AG20443 (cell line): ENCODE data around the gene SERGEF.
"Not testable (repeated sequence)": the region's sequence is repeated elsewhere in the genome, so short reads cannot be mapped to it uniquely, and the experiment has no call there.

ENCODE experiments used
- DNase-seq: peaks from one replicate; pipeline ENCODE4 v3.0.0; 2012; ENCODE audit warnings: low spot score, mixed read lengths

SERGEF gene

GRCh38 chr11:17907046-17907445, 105.8 kb downstream of the SERGEF start:
- DNase-seq, result no peak

DNA sequence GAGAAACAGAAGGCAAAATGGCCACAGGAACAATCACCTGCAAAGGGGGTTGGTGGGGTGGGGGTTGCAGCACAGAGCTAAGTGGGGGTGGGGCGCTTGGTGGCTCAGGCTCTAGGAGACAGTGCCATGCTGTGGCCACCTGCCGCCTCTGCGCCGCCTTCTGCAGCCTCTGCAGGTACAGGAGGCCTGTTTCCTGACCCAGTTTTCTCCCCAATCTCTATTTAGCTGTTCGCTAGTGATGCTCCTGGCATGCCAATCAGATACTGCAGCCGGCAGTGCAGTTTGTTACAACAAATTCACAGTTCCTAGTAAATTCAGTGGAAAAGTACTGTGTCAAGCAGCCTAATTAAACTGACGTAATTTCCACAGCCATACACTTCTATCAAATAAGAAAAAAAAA, 106.4 kb downstream of the SERGEF start:
- no peak for DNase-seq

DNA sequence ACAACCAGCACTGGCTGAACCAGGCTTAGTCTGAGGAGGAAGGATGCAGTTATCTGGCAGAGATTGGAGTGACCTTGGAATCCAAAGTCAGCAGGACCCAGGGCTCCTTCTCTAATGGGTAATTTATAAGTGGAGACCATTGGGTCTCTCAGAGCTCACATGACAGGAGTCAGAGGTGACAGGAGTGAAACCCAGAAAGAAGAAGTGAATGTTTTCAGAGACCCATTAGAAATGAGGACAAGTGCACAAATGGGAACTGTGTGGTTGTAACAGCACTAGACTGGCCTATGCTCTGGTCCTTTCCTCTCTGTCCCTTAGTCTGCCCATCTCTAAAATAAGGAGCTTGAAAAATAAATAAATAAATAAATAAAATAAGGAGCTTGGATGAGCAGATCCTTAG, 107.4 kb downstream of the SERGEF start:
- DNase-seq, result no peak

GRCh38 chr11:17901481-17901880, 111.4 kb downstream of the SERGEF start:
- no peak for DNase-seq

GRCh38 chr11:17898782-17899181, 114.1 kb downstream of the SERGEF start:
- no peak for DNase-seq

- no peak for DNase-seq
Measured at GRCh38 chr11:17898071-17898470, 114.8 kb downstream of the SERGEF start.

- no peak for DNase-seq
Measured at GRCh38 chr11:17897495-17897894, 115.4 kb downstream of the SERGEF start.

- DNase-seq, result not testable (repeated sequence)
Measured at GRCh38 chr11:17896496-17897151, 116.2 kb downstream of the SERGEF start.

DNA sequence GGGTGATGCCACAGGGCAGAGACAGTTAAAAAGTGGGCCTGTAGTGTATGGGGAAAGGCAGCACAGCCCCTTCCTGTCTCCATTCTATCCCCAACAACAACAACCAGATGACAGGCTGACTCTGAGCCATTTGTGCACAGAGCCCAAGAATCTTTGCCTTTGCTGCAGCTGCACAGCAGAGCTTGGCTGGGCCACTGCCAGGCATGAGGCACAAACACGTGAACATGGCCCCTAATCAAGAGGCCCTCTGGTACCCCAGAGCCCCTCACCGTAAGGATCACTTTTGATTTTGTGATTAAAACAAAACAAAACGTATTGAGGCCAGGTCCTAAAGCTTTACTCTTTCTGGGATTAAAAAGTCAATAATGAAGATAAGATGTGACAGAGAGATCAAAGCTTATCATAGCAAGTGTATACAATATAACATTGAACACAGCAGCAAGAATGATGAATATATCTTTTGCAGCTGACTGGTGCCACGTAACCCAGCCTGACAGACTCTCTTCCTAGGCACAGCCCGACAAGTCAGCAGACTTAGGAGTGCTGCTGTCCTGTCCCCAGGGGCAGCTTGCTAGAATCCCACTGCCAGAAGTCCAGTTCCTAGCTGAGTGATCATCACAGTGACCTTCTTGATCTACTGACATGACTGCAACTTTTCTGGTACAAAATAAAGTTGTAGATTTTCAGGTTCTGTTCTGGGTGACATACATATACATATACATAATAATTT, 117.8 kb downstream of the SERGEF start:
- DNase-seq, result no peak

GRCh38 chr11:17892409-17892808, 120.4 kb downstream of the SERGEF start:
- no peak for DNase-seq

GRCh38 chr11:17890325-17890724, 122.5 kb downstream of the SERGEF start:
- no peak for DNase-seq

- no peak for DNase-seq
Measured at GRCh38 chr11:17887779-17888178, 125.1 kb downstream of the SERGEF start.

- DNase-seq, result no peak
Measured at GRCh38 chr11:17883946-17884345, 128.9 kb downstream of the SERGEF start.

DNA sequence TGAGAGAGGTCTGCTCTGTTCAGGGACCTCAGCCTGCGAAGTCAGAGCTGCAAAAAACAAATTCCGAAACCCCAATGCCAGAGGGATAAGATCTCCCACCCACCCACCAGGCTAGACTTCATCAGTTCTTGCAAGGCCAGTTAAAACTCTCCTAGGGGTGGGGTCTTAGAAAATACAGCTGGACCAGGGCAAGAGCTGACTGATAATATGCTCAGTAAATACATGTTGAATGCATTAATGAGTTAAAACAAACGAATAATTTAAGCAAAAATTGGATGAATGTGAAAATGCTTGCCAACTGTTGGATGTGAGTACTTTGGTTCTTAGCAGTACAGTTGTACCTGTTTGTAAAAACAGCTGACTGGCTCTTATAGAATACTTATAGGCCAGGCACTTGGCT, 129.8 kb downstream of the SERGEF start:
- no peak for DNase-seq

DNA sequence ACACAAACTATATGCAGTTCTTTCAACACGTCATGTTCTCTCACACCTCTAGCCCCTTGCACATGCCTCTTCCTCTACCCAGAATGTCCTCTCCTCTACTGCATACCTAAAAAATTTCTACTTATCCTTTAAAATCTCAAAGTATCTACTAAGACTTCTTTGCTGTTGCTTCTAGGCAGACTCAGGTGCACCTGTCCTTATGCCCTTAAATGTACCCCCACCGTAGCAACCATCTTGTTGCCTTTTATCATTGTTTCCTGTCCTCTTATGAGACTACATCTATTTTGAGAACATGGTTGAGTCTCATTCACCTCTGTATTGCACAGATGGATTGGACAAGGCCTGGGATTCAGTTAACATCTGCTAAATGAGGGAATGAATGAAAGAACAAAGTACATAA, 134.1 kb downstream of the SERGEF start:
- no peak for DNase-seq

DNA sequence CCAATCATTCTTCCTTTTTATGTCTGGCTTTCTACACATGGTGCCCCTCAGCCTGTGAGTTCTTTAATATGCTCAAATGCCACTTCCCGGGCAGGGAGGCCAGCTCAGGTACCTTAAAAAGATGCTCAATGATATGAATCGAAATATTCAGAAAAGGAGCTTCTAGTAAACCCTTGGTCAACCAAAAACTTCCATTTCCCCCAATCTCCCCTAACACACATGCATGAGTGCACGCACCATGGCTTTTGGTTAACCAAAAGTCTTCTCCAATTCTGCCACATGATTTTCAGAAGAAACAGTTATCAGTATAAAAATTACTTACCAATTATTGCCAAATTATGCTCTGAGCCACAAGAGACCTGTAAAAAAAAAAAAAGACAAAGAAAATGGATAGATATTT, 135.0 kb downstream of the SERGEF start:
- no peak for DNase-seq

DNA sequence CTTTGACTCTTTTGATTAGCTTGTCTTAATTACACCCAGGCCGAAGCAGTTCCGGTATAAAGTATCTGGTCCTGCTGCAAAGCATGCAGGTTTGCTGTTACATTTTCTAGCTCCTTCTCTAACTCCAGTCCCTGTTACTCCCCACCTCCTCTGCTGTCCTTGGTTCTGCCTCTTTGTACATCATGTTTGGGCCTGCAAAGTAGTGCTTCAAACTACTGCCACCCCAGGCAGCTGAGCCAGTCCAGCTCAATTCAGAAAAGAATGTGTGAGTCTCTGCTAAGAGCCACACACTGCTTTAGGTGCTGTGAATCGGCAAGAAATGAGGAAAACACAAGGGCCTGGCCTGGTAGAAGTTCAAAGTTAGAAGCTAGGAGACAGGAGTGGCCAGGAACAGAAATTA, 136.0 kb downstream of the SERGEF start:
- DNase-seq, result no peak

- no peak for DNase-seq
Measured at GRCh38 chr11:17875891-17876290, 137.0 kb downstream of the SERGEF start.

DNA sequence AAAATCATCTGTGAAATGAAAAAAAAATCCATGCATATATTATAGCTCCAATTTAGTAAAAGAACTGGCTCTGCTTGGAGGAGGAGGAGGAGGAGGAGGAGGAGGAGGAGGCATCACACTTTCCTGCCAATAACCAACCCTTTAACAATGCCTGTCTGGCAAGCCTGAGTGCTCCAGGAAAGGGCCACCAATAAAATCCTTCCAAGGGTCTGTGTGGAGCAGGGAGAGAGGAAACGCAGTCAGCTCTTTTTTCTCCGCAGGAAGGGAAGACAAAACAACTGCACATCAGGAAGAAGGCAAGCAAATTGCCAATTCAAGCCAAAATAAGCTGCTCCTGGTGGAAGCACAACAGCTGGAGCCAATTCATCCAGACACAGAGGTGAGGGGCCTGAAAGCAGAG, 139.3 kb downstream of the SERGEF start:
- DNase-seq, result no peak

GRCh38 chr11:17868398-17868797, 144.4 kb downstream of the SERGEF start:
- not testable (repeated sequence) for DNase-seq

DNA sequence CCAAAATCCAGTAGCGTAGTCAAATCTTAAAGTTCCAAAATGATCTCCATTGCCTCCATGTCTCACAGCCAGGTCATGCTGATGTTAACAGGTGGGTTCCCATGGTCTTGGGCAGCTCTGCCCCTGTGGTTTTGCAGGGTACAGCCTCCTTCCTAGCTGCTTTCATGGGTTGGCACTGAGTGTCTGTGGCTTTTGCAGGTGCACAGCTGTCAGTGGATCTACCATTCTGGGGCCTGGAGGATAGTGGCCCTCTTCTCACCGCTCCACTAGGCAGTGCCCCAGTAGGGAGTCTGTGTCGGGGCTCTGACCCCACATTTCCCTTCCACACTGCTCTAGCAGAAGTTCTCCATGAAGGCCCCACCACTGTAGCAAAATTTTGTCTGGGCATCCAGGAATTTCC, 145.5 kb downstream of the SERGEF start:
- DNase-seq, result no peak

DNA sequence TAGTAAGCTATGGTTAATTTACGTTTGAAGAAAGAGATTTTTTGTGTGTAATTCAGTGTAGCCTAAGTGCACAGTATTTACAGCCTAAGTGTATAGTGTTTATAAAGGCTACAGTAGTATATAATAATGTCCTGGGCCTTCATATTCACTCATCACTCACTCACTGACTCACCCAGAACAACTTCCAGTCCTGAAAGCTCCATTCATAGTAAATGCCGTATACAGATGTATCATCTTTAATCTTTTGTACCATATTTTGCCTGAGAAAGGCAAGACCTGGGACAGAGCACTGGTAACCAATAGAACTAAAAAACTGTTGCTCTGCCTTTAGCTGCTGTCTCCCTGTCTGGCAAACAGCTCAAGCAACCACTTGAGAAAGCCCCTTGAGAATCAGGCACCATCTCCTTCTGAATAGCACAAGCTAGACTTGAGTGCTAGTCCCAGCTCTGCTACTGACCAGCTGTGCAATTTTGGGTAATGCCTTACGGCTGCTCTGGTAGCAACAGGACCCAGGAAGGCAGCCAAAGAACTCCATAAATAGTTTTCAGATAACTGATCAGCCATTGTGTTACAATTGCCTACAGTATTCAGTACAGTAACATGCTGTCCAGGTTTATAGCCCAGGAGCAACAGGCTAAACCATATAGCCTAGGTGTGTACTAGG, 146.9 kb downstream of the SERGEF start:
- no peak for DNase-seq

DNA sequence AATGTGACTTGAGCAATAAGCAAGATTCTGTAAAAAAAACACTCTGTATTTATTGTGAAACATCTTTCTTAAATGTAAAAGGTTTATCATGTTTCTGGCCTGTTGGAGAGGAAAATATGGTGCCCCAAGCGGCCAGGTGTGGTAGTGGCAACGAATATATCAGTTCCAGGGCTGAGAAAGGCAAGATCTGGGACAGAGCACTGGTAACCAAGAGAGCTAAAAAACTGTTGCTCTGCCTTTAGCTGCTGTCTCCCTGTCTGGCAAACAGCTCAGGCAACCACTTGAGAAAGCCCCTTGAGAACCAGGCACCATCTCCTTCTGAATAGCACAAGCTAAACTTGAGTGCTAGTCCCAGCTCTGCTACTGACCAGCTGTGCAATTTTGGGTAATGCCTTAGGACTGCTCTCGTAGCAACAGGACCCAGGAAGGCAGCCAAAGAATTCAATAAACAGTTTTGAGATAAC, 148.3 kb downstream of the SERGEF start:
- DNase-seq, result no peak
